ENCODE data around the gene TBC1D5.

- TF ChIP-seq CTCF (IDR thresholded peaks at IDR 0.05 in 2 of 3, conservative IDR thresholded peaks at IDR 0.05 in 1 of 3; ENCODE audit: borderline replicate concordance in 1 of 3, insufficient read depth in 1 of 3, low read depth in 2 of 3, low read length in 2 of 3) (no peak), POLR2A (IDR thresholded peaks at IDR 0.05; ENCODE audit: borderline replicate concordance, extremely low read depth, insufficient read depth, insufficient read length) (no peak), RAD21 (IDR thresholded peaks at IDR 0.05; ENCODE audit: low read depth) (no peak), POLR2AphosphoS5 (IDR thresholded peaks at IDR 0.05; ENCODE audit: low read depth, low read length) (no peak), EZH2 (IDR thresholded peaks at IDR 0.05) (no peak), CEBPB (IDR thresholded peaks at IDR 0.05; ENCODE audit: low read depth) (no peak), ZFX (IDR thresholded peaks at IDR 0.05) (no peak), EZH2phosphoT487 (IDR thresholded peaks at IDR 0.05; ENCODE audit: borderline replicate concordance) (no peak), JUND (IDR thresholded peaks at IDR 0.05) (no peak), SRF (IDR thresholded peaks at IDR 0.05; ENCODE audit: low read depth) (no peak), ZNF274 (IDR thresholded peaks at IDR 0.05; ENCODE audit: low read depth, low read length) (no peak), EGR1 (IDR thresholded peaks at IDR 0.05; ENCODE audit: low read depth) (no peak)
Measured at GRCh38 chr3:17192995-17193394, 549.4 kb downstream of the TBC1D5 start.

Data from HCT116 (cell line).